Fibroblast of skin of abdomen (primary cell): ENCODE data around the gene MED22.
"Not testable (repeated sequence)": the region's sequence is repeated elsewhere in the genome, so short reads cannot be mapped to it uniquely, and the experiment has no call there.

ENCODE experiments used
- DNase-seq: peaks from one replicate; pipeline ENCODE4 v3.0.0-alpha.2; 2013

MED22 gene

DNA sequence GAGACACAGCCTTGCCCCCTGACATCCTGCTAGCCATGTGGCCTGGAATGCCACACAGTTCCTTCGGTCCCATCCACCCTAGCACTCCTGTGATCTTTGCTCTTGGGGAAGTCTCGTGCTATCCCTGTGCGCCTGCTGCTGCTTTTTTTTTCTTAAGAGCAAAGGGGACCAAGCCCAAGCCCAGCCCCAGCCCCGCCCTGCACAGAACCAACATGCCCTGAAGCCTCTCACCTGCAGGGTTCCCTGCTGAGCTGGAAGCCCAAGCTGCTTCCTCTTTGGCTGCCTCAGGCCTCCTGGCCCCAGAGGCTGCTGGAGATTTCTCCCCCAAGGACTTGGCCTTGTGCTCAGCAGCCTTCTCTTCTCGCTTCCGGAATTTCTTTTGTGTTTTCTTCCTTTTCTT, 13.8 kb downstream of the MED22 start:
- DNase-seq: no peak

DNA sequence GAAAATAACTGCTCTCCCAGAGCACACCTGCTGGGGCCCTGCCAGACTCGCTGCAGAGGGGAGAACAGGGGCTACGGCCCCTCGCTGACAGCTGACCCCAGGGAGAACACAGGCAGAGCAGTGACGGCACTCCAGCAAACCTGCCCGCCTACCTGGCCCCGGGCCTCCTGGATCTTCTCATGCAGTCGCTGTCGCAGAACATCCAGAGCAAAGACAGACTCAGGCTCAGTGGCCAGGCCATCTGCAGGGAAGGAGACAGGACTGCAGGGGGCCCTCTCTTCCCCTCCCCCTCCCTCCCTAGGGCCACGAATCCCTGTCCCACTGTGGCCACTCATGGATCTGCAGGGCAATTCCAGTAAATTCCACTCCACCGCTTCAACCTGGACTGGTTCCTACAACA, 14.4 kb downstream of the MED22 start:
- DNase-seq: no peak

DNA sequence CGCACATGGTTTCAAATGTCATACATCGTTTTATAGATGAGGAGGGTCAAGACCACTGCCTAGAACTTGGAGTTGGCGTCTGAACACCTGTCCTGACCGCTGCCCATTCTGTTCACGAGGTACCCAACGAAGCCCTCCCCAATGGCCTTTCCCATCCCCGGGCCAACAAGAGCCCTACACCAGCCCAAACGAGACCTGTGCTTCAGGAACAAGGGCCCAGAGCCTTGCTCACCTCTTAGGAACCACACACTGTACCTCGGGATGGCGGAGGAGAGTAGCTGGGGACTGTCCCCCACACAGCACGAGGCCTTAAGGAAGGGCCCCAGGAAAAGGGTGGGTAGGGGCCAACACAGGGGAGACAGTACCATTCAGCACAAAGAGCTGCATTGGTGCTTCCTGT, 14.9 kb downstream of the MED22 start:
- DNase-seq: no peak

DNA sequence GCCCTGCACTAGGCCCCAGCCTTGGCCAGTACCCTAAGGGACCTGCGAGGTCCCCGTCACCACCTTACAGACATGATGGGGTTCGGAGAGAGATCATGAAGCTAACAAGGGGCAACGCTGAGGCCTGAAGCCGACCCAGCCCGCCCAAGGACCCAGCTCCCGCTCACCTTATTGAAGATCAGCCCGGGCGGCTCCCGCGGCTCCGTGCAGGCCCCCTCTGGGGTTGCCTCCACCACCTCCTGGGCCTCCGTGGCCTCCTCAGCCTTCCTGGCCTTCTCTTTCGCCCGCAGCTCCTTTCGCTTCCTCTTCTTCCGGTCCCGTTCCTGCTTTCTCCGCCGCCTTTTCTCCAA, 15.6 kb downstream of the MED22 start:
- DNase-seq: no peak

DNA sequence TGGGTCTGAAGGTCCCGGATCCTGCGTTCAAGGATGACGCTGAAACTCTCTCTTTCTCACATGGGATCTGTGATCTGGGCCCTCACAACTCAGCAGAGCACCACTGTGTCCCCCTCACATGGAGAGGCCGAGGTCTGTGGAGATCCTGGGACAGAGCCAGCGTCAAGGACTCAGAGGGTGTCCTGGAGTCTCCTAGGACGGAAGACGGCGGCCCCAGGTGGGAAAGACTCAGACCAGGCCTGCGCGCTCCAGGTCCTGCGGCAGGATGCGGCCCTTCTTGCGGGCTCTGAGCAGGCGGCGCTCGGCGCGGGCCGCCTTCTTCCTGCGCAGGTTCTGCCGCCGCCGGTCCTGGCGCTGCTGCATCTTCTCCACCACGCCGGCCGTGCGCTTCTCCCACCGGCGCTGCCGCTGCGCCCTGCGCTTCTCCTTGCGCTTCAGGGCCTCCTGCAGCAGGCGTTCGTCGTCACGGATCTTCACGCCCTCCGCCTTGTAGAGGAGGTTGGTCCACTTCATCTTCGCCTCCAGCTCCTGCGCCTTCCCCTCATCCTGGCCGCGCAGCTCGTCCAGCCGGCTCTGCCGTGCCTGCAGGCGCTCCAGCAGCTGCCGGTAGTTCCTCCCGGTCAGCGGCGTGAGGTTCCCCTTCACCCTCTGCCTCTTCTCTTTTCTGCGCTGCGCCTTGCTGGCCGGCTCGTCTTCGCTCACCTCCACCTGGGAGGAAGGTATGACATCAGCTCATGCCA, 16.1 kb downstream of the MED22 start:
- no peak for DNase-seq

DNA sequence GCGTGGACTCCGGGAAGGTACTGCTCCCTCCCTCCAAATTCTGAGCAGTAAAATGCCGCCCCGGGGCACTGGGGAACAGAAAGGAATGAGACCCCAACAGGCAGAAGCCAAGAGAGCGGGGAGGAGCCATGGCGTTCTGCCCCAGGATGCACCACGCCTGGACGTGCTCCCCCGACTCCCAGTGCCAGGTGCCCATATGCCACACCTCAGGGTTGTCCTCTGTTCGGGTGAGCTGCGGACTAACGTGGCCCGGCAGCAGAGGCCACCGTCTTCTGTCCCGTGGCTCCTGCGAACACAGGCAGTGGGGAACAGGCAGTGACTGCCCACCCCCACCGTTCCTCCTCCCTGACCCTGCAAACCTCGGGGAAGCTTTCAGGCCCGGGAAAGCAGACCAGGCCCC, 16.7 kb downstream of the MED22 start:
- no peak for DNase-seq

DNA sequence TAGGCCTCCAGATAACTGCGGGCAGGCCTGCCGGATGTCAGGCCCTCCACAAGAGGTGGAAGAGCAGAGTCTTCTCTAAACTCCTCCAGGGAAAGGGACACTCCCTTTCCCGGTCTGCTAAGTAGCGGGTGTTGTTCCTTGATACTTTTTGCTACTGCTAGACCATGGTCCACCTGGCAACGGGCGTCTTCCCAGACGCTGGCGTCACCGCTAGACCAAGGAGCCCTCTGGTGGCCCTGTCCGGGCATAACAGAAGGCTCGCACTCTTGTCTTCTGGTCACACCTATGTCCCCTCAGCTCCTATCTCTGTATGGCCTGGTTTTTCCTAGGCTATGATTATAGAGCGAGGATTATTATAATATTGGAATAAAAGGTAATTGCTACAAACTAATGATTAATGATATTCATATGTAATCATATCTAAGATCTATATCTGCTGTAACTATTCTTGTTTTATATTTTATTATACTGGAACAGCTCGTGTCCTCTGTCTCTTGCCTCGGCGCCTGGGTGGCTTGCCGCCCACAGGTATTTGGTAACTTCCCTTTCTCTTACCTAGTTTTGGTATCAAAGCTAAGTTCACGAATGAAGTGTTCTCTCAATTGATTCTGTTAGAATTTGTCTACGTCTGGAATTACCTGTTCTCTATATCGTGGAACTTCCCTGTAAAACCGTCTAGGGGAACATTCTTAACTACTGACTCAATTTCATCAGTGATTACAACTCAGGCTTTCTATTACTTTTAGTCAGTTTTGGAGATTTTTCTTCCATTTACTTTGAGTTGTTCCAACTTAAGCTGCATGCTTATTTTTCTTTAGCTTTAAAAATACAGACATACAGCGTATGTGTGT, 18.4 kb downstream of the MED22 start:
- not testable (repeated sequence) for DNase-seq

DNA sequence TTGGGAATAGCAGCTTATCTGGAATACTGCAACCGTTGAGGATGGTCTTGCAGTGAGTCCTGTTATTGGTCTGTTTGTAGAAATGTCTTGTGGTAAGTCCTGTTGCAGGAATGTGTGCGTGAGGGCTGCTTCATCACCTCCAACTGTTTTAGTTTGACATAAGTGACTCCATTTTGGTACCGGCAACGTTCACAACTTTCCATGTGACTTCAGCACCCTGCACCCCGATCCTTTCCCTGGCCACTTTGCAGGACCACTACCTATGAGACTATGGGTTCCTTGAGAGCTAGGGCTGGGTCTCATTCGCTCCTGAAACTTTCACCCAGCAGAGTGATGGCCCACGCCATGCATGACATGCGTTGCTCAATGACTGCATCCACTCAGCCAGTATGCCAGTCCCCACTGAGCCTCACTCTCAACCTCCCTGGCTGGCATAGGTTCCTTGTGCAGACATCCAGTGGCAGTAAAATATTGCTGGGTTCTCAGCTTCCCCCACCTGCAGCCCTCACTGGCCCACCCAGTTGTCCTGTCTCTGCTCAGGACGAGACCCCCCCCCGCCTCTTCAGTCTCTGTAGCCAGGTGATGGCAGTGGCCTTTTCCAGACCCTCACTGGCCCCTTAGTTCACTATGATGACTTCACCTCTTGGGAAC, 20.0 kb downstream of the MED22 start:
- no peak for DNase-seq

DNA sequence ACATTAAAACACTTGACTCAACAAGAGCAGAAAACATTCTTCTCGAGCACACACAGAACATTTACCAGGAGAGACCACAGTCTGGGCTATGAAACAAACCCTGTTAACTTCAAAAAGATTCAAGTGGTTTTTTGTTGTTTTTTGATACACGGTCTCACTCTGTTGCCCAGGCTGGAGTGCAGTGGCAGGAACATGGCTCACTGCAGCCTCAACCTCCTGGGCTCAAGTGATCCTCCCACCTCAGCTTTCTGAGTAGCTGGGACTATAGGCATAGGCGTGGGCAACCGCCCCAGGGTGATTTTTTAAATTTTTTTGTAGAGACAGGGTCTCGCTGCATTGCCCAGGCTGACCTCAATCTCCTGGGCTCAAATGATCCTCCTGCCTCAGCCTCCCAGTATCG, 20.9 kb downstream of the MED22 start:
- DNase-seq: not testable (repeated sequence)

DNA sequence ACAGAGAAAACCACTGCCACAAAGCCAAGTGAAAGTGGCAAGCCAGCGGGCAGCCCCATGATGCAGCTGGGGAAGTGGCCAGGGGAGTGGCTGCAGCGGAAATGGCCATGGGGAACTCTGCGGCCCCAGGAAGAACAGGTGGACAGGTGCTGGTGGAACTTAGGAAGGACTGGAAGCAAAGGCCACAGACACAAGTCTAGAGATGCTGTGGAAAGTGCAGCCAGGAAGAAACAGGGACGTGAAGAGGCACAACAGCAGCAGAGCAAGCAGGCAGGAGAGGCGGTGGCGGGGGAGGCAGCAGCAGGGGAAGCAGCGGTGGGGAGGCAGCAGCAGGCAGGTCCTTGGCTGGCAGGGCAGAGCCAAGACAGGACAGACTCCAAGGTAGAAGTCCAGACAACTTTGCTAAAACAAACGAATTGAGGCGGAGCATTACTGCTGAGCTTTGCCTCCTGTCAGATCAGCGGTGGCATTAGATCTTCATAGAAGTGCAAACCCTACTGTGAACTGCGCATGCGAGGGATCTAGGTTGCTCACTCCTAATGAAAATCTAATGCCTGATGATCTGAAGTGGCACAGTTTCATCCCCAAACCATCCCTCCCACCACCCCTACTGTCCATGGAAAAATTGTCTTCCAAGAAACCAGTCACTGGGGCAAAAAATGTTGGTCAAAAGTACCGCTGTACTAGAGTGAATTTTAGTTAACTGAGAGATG, 23.8 kb downstream of the MED22 start:
- DNase-seq: no peak

DNA sequence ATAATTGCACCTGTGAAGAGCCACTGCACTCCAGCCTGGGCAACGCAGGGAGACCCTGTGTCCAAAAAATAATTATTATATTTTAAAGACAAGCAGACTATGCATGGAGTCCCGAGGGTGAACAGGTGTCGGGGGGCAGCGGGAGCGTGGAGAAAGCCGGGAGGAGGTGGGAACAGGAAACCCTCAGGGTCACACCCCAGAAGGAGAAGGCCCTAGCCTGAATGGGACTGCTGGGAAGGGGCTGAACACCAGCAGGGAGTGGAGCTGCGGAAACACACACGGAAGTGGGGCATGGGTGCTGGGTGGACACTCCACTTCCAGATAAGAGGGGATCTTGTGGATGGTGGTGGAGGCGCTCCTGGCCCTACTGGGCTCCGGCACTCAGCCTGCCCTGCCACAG, 24.7 kb downstream of the MED22 start:
- DNase-seq: no peak

DNA sequence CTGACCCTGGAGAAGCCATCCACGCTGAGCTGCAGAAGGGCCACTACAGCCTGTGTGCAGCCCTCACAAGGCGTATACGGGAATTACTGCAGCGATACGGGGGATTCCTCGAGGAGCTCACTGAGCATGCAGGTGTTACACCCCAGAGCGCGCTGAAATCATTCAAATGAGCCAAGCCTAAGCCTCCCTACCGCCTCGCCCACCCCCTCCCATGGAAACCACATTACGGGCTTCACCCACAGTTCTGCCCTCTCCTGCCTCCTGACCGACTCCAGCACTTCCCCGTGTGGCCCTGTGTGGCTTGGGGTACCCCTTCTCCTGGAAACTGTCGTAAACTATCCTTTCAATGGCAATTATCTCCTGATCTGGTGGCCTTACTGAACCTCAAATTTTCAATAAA, 25.2 kb downstream of the MED22 start:
- no peak for DNase-seq

DNA sequence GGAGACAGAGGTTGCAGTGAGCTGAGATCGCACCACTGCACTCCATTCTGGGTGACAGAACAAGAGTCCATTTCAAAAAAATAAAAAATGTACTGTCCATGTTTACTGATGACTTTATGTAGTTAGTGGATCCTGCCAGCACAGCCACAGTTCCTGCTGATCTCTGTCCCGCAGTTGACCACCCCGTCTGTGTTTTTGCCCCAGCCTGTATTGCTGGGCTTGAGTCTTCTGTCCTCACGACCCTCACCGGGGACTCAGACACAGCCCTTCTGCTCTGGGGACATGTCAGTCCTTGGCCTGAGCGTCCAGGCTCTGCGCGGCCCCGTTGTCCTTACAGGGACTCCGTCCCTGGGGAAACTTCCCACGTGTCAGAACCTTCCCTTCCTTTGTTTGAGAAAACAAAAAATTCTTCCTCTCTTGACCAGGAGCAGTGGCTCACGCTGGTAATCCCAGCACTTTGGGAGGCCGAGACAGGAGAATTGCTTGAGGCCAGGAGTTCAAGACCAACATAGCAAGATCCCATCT, 26.5 kb downstream of the MED22 start:
- no peak for DNase-seq

DNA sequence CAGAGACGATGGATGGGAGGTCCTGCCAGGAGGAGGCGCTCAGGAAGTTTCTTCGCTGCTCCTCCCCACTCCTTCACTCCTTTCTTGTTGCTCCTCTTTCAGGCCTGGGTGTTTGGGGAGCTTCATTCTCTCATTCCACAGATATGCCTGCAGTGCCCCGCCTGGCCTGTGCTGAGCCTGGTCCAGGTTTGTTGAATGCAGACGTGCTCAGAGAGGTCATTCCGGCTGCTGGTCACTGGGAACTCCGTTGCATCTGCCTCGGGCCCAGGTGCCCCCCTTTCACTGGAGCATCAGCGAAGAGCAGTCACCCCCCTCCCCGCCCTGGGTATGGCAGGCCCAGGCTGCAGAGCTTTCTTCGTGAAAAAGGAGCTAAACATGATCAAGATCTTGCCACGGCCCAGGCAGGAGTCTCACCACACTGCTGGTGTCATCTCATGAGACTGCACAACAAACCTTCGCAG, 27.5 kb downstream of the MED22 start:
- no peak for DNase-seq

DNA sequence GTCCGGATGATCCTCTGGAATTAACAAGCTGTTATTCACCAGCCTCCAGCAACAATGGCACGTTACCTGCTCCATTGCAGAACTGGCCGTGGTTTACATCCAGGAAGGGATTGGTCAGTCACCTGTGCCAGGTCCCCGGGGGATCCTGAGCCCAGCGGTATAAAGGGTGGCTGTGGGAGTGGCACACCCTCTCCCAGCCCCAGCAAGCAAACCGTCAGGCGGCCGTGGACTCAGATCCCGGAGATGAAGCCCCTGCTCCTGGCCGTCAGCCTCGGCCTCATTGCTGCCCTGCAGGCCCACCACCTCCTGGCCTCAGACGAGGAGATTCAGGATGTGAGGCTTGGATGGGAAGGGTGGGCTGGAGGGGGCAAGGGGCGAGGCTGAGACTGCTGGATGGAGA, 30.4 kb downstream of the MED22 start:
- not testable (repeated sequence) for DNase-seq

DNA sequence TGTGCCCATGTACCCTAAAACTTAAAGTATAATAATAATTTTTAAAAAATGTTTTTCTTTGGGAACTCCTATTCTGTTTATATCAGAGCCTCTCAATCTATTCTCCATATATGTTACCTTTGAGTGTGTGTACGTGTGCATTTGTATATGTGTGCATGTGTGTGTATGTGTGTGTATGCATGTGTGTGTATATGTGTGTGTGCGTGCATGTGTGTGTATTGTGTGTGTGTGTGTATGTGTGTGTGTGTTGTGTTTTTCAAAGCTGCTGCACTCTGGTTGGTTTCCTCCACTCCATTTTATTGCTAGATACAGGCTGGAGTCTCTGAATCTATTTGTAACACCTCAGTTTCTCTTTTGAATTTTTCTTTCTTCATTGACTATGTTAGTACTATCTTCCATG, 31.9 kb downstream of the MED22 start:
- no peak for DNase-seq

DNA sequence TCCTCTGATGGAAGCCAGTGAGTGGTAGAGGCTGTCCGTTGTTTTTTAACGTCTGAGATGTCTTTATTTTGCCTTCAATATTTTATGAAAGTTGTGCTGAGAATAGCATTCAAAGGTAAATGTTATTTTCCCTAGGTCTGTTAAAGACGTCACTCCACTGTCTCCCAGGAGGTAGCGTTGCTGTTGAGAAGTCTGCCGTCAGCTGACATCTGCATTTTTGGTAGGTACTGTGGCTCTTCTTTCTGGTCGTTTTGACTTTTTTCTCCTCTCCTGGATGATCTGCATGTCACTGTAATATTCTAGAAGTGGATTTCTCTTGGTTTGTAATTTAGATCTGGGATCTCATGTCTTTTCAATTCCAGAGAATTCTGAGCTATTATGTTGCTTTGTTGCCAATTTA, 38.3 kb downstream of the MED22 start:
- DNase-seq: no peak

DNA sequence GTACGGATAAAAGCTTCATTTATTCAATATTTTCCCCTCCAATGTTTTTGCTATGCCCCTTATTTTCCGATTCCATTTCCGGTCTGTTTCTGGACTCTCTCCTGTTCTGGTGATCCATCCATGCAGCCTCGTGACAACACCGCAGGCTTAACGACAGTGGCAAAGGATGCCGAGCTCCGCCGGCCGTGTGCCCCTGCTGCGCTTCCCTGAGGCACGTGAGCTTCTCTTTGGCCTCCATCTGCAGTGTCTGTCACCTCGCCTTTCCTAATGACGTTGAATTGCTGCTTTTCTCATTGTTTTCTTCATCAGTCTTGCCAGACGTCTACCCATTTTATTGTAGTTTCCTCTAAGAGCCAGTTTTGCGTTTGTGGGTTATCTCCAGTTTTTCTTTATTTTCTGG, 40.6 kb downstream of the MED22 start:
- DNase-seq: no peak

DNA sequence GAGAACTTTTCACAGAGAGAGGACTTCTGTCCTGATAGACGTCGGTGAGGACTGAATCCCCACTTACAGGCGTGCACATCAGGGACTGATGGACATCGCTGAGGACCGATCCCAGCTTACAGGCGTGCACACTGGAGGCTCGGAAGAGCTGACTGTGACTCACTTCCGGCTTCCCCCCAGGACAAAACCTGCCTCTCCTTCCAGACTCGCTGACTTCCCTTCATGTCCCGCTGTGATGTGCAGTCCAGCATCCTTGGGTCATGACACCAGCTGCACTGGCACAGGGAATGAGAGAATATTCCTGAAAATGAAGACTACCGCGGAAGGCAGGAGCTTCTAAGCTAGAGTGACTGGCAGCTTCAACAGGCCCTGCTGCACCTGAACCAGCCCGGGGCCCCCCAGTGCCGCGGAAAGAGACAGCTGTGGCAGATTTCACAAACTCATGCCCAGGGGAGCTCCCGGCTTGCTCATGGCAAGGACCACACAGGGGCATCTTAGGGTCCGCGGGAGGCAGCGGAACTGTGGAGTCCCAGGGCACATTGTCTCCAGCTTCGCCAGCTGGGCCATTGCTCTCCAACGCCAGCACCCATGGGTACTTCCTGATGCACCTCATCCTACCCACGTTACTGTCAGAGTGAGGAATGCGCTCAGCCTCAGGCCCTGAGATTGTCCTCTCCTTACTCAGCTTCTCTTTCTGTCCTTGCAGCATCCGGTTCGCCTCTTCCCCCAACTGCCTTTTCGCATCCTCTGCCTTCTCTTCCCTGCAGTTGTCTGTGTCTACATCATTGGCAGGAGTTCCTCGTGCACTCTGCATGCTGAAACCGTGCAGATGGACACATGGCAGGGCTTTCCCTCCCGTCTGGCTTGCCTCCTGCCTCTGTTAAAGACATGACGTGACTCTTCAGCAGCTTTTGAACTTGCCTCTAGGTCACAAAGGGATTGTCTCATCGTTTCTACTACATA, 41.4 kb downstream of the MED22 start:
- DNase-seq: no peak

DNA sequence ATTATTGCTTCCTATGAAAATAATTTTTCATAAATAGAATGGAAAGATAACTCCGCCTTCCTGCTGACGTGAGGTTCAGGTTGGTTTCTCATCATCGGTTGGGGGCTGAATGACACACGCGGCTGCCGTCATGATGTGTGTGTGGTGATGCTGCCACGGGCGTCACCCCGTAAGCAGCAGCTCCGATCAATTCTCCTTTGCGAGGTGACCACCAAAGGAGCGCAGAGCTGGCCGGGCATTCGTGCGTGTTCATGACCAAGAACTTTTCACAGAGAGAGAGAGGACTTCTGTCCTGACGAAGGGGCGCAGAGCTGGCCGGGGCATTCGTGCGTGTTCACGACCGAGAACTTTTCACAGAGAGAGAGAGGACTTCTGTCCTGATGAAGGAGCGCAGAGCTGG, 42.2 kb downstream of the MED22 start:
- no peak for DNase-seq
